CD4-positive, alpha-beta T cell treated with Interleukin-6 at 100 ng/mL for 8 hours (primary cell): Measurements from ENCODE around the gene ST3GAL4.

Source experiments
- DNase-seq: peaks from one replicate; pipeline ENCODE4 v3.0.0-alpha.2; 2020; ENCODE audit warnings: mixed read lengths, low spot score

The ST3GAL4 gene

DNA sequence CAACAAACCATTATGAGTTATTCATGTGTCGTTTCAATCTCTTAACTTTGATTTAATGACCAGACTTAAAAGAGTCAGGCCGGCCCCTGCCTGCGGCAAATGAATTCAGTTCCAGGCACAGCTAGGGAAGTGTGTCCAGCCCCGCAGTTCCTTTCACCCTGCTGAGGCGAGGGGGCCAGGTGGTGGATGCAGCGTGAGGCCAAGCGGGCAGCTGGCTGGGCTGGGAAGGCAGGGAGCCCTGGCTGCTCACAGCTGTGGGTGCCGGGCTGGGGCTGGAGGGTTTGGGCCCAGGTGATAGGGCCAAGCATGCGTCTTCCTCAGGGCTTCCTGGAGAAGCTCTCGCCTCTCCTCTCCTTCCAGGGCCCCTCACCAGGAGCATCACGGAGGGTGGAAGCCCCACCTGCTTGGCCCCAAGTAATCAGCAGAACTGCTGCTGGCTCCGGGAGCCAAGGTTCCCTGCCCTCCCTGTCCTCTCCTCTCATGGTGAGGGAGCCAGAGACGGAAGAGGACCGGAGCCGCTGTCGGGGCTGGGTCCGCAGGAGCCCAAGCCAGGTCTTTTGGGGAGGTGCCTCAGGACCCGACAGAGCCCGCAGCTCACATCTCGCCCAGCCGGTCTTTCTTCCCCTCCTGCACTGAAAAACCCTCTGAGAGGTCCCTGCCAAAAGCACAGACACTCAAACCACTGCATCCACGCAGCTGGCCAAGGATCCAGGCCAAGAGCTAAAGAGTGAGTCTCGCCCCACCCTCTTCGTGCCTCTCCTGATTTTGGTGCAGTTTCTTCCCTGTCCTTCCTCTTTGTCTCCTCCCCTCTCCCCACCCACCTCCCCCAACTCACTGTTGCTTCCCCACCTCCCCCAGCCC lies 97.0 kb downstream of the ST3GAL4 start:
- DNase-seq = no peak

DNA sequence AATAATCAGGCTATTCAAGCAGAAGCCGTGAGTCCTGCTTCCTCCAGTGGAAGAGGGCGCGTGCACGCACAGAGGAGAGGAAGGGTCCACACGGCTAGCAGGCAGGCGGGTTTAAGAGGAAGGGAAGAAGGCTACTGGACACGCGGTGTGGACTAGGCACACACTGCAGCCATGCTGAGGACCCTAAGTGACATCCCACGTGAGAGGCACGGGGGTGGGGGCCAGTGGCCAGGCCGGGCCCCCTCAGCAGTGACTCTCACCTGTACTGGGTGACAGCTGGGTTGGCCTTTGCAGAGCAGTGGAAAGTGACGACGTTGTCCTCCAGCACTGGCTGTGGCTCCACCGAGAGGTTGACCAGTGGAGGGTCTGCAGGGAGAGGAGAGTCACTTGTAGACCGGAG lies 100.6 kb downstream of the ST3GAL4 start:
- DNase-seq = no peak

DNA sequence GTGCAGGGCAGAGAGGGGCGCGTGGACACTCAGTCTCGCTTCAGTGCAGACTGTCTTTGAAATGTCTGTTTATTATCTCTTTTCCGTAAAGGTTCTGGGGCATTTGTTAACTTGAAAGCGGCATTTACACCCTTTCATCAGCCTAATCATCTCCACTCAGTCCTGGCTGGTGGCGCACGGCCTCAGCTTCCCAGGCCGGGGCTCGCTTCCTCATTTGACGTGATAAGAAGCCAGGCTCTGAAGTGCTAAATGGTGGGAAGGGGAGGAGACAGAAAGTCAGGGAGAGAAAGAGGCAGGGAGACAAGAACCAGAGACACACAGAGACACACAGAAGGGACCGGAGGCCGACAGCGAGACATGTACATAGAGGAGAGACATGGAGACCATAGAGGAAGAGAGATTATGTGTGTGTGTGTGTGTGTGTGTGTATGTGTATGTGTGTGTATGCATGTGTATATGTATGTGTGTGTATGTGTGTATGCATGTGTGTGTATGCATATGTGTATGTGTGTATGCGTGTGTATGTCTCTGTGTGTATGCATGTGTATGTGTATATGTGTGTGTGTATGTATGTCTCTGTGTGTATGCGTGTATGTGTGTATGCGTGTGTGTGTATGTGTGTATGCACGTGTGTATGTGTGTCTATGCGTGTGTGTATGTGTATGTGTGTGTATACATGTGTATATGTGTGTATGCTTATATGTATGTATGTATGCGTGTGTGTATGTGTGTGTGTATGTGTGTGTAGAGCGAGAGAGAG lies 101.5 kb downstream of the ST3GAL4 start:
- DNase-seq = no peak

DNA sequence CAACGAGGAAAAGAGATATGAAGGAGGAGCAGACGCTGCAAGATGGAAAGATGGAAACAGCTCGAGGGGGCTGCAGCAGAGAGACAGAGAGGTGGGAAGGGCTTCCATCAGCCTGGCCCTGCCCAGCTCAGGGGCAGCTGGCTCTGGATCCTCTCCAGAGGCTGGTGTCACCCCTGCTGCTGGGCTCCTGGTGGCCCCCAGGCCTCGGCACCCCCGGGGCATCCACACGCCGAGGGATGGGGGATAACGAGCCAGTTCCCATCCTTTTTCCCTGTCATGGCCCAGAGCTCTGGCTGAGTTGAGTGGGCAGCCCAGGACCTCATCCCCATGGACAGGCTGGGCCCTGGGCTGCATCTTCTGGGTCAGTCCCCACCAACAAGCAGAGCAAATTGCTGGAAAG lies 102.3 kb downstream of the ST3GAL4 start:
- no peak for DNase-seq

DNA sequence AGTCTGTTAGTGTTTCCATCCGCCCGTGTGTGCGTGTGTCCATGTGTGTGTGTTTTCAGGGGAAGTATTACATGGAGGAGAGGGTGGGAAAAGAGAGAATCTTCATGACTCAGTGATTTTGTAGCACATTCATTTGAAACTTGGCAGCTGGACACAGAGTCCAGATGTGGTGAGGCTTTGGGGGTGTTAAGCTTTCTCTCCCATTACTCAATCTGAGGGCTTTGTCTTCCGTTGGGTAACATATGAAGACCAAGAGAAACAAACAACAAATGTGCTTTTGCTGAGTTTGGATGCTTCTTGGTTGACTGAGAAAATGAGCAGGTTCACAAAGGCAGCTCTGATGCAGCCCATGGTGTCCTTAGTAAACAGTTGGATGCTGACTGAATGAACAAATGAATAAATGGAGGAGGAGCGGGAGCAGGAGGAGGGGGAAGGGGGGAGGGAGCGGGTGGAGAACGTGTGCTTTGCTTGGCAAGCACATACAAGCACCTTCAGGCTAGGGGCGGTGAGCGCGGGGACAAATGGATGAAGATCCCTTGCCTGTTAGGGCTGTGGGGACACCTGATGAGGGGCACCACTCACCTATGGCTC lies 104.3 kb downstream of the ST3GAL4 start:
- no peak for DNase-seq

DNA sequence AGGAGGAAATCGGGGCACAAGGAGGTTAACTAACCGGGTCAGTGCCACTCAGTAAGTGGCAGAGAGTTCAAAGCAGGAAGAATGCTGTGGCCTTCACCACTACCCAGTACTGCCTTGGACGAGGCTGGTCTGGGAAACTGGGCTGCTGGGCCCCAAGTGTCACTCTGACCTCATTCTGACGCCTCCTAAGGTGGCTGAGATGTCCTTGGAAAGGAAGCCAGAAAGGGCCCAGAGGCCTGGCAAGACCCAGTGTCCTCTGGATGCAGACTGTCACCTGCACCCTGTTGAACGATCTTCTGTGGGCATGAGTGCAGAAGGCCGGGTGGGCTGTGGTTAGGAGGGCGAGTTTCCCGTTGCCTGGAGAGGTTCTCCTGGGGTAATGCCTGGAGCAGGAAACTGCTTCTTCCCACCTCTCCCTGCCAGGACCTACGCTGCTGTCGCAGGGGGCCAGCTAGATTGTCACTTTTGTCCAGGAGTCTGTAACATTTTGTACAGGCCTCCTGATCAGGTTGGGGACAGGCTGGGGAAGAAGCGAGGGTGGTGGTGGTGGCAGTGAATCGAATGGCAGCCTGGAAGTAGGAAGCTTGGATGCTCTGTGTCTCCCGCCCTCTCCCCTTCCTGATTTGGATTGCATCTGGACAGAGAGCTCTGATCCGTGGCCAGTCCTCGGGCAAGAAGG lies 105.1 kb downstream of the ST3GAL4 start:
- no peak for DNase-seq

DNA sequence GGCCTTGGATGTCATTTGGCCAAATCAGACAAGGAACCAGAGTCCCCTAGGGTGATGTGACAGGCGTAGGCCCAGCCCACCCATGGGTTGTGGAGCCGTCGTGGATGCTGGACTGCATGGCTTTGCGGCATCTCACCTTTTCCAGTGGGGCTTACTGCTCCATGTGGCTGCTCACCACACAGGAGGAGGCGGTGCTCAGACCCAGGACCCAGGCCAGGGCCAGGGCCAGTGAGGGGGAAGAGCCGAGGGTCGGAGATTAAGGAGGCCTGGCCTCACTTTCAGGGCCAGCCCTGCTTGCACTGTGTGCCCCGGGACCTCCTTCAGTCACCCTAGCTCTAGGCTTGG lies 105.6 kb downstream of the ST3GAL4 start:
- DNase-seq = no peak

DNA sequence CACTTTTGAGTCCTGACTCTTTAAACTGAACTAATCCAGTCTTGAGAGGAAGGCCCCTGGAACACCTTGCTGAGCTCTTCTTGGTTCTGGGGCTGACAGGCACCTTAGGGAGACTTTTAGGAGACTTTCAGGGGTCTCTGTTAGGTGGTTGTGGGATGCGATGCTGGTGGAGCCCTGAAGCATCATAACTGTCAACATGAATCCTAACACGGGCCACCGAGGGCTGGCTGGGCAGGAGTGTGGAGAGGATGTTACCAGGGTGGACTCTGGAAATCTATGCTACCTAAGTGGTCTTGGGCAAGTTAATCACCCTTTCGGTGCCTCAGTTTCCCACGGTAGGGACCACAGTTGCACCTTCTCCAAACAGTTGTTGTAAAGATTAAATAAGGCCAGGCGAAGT lies 106.5 kb downstream of the ST3GAL4 start:
- DNase-seq = no peak

DNA sequence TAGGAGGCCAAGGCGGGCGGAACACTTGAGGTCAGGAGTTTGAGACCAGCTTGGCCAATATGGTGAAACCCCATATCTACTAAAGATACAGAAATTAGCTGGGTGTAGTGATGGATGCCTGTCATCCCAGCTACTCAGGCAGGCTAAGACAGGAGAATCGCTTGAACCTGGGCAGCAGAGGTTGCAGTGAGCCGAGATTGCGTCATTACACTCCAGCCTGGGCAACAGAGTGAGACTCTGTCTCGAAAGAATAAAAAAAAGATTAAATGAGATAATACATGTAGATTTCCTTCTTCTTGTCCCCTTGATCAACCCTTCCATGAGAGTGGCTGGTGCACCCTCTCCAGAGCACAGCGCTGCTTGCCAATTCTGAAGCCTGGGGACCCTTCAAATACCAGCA lies 106.9 kb downstream of the ST3GAL4 start:
- DNase-seq = no peak
